ENCODE data around the gene MARCHF5.

MARCHF5 gene

DNA sequence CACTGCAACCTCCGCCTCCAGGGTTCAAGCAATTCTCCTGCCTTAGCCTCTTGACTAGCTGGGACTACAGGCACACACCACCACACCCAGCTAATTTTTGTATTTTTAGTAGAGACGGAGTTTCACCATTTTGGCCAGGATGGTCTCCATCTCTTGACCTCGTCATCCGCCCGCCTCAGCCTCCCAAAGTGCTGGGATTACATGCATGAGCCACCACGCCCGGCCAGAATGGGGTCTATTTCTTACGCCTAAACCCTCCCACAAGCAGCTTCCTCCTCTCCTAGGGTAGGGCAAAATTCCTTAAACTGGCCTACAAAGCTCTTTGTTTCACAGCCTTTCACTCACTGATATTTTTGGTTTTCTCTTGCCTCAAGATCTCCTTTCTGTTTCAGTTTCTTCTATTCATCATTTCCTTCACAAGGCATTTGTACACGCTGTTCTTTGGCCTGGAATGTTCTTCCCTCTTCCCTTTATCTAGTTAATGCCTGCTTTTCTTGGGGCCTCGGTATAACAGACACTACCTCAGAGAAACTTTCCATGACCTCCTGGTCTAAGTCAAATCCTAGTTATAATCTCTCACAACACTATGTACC is 6.8 kb upstream of the MARCHF5 start:
- H3K4me3 ChIP-seq (ENCODE audit: low read depth, low read length), result no peak overlapping the region
- TF ChIP-seq, protein P1, sequence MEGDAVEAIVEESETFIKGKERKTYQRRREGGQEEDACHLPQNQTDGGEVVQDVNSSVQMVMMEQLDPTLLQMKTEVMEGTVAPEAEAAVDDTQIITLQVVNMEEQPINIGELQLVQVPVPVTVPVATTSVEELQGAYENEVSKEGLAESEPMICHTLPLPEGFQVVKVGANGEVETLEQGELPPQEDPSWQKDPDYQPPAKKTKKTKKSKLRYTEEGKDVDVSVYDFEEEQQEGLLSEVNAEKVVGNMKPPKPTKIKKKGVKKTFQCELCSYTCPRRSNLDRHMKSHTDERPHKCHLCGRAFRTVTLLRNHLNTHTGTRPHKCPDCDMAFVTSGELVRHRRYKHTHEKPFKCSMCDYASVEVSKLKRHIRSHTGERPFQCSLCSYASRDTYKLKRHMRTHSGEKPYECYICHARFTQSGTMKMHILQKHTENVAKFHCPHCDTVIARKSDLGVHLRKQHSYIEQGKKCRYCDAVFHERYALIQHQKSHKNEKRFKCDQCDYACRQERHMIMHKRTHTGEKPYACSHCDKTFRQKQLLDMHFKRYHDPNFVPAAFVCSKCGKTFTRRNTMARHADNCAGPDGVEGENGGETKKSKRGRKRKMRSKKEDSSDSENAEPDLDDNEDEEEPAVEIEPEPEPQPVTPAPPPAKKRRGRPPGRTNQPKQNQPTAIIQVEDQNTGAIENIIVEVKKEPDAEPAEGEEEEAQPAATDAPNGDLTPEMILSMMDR (IDR thresholded peaks at IDR 0.05; ENCODE audit: borderline replicate concordance, insufficient read depth, low read depth, low read length), result no peak

DNA sequence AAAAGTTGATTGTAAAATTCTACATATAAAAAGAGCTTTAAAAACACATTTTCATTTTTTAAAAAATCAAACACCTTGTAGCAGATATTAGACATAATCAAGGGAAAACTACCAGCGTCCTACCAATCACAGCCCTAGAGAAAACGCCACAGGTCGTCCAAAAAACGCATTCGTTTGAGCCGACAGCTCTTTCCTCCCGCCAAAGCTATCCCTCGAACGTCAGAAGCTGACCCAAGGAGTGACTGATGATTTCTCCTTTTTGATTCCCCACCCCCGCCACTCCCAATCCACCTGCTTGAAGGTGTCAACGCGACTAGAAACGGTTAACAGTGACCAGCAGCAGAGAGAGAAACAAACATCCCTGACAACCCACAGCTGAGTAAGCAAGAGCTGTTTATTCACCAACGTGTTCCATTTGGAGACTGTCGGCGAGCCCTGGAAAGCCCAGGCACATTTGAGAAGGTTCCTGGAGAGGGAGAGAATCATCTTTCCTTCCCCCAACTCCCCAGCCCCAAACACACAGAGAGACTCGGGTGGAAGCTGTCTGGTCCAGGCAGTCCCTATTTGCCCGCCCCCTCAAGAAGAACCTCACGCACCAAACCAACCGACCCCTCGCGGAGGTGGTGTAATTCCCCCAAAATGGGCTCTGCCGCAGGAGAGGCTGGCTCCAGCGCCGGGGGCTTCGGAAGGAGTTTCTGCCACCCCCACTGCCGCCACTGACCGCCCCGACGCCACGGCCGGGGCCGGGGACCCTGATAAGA is 711 bp upstream of the MARCHF5 start:
- peak overlapping the region; percentile 89 for H3K4me3 ChIP-seq (ENCODE audit: low read depth, low read length)
- TF ChIP-seq, protein P1 (IDR thresholded peaks at IDR 0.05; ENCODE audit: borderline replicate concordance, insufficient read depth, low read depth, low read length), result no peak

DNA sequence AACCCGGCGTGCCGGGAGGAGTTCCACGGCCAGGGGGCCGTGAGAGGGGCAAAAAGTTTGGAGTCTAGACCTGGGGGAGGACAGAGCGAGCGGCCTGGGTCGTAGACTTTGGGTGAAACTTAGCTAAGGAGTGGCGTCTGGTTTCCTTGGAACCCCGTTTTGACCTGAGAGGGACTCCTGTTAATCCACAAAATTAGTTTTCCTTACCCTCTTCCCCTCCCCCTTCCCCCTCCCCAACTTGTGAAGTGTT is 574 bp downstream of the MARCHF5 start:
- H3K4me3 ChIP-seq (ENCODE audit: low read depth, low read length), result peak overlapping the region; percentile 89
- TF ChIP-seq, protein P1 (IDR thresholded peaks at IDR 0.05; ENCODE audit: borderline replicate concordance, insufficient read depth, low read depth, low read length), result no peak

DNA sequence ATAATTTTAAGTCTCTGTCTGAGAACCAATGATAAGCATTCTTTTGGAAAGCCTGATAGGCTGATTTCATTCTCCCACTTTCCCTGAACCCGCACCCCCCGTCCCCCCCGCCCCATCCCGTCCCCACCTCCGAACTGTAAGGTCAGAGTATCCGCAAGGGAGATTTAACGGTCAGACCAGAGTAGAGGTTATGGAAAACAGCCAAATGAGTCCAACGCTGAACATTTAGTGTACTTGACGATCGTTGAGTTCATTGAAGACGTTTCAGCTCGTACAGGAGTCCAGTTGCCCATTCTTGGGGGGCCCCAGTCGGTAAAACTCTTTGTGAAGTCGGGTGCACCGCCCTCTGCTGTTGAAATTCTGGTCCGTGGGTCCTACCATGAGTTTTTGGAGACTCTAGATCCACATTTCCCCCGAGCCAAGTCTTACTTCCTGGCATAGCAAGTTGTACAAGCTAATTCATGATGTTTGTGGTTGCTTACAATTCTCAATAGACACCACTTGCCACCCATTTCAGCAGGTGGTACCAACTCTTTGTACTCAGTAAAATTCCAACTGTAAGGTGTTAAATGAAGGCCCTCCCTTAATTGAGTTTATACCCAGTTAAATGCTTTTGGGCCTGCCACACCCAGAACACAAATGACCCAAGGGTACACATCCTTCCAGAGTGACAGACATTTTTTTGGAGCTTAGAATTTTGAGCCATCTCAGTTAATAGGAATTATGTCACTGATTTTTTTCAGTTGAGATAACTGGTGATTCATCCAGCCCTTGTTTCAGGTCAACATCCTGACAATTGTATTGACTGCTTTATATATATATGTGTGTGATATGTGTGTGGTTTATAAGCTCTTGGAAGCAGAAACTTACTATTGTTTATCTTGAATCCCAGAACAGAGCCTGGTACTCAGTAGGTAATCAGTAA is 1.2 kb downstream of the MARCHF5 start:
- TF ChIP-seq, protein P1 (IDR thresholded peaks at IDR 0.05; ENCODE audit: borderline replicate concordance, insufficient read depth, low read depth, low read length), result peak; percentile 49; the same call in 1 of the 2 replicates
- H3K4me3 ChIP-seq (ENCODE audit: low read depth, low read length), result peak overlapping the region; percentile 89

DNA sequence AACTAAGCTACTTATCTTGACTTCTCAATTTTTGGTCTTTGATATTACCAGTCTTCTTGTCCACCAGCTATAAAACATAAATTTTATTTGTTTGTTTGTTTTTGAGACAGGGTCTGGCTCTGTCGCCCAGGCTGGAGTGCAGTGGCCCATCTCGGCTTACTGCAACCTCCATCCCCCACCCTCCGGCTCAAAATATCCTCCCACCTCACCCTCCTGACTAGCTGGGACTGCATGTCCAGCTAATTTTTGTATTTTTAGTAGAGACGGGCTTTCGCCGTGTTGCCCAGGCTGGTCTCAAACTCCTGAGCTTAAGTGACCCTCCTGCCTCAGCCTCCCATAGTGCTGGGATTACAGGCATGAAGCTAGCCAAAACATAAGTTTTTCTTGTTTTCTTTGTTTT is 7.5 kb downstream of the MARCHF5 start:
- TF ChIP-seq, protein P1 (IDR thresholded peaks at IDR 0.05; ENCODE audit: borderline replicate concordance, insufficient read depth, low read depth, low read length), result no peak
- no peak overlapping the region for H3K4me3 ChIP-seq (ENCODE audit: low read depth, low read length)

DNA sequence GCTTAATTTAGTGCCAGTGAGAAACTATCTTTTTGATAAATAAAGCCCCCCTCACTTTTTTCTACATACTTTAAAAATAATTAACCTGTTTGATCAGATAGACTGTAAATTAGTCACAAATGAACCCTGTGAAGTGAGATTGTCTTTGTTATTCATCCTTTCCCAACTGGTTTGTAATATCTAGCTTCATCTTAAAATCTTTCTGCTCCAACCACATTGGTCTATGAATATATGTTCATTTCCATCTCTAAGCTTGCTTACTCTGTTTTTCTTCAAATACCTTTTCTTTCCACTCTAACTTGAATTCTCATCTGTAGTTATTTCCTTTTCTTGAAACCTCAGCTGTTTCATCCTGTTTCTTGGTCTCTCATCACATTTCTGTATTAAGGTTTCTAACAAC is 12.1 kb downstream of the MARCHF5 start:
- TF ChIP-seq, protein P1 (IDR thresholded peaks at IDR 0.05; ENCODE audit: borderline replicate concordance, insufficient read depth, low read depth, low read length), result no peak

More for the DNA sequence above, 12.1 kb downstream of the MARCHF5 start:
- H3K4me3 ChIP-seq (ENCODE audit: low read depth, low read length), result no peak overlapping the region
